OCI-LY7 (cell line): ENCODE measurements around the gene PDLIM3.

Experiments used
- EZH2phosphoT487 ChIP-seq: fragments of 200-600 bp; sonication (generic); IDR thresholded peaks from 2 replicates; pipeline ENCODE4 v1.6.1; 2018; ENCODE audit warnings: low read depth, borderline replicate concordance, mild to moderate bottlenecking, mixed run types, antibody characterized with exemption, low read length, moderate library complexity, mixed read lengths
- TF ChIP-seq, protein P1 (sequence below): fragments of 200-600 bp; sonication (generic); conservative IDR thresholded peaks from 2 replicates; pipeline ENCODE4 v1.5.1; 2014; ENCODE audit warnings: mild to moderate bottlenecking, antibody characterized with exemption, low read length, moderate library complexity, mixed read lengths

- TF ChIP-seq, protein P1, sequence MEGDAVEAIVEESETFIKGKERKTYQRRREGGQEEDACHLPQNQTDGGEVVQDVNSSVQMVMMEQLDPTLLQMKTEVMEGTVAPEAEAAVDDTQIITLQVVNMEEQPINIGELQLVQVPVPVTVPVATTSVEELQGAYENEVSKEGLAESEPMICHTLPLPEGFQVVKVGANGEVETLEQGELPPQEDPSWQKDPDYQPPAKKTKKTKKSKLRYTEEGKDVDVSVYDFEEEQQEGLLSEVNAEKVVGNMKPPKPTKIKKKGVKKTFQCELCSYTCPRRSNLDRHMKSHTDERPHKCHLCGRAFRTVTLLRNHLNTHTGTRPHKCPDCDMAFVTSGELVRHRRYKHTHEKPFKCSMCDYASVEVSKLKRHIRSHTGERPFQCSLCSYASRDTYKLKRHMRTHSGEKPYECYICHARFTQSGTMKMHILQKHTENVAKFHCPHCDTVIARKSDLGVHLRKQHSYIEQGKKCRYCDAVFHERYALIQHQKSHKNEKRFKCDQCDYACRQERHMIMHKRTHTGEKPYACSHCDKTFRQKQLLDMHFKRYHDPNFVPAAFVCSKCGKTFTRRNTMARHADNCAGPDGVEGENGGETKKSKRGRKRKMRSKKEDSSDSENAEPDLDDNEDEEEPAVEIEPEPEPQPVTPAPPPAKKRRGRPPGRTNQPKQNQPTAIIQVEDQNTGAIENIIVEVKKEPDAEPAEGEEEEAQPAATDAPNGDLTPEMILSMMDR: no peak
- TF ChIP-seq EZH2phosphoT487: no peak
These were observed 69.6 kb downstream of the PDLIM3 start for GRCh38 chr4:185465707-185466106.
